ENCODE results near the gene TGM1.
"Not testable (repeated sequence)": the region's sequence is repeated elsewhere in the genome, so short reads cannot be mapped to it uniquely, and the experiment has no call there.

TGM1 gene

GRCh38 chr14:24255438-24255837, 7.5 kb downstream of the TGM1 start:
- Histone ChIP-seq H3K9me3 (ENCODE audit: control insufficient read depth, low read length) (no peaks in the 10 kb centered on the region), H3K9ac (ENCODE audit: low read length) (no peak overlapping the region), H3K36me3 (ENCODE audit: control insufficient read depth, insufficient read depth, low read length) (no peaks in the 10 kb centered on the region), H3K4me3 (ENCODE audit: low read length) (no peak overlapping the region), H3K4me1 (ENCODE audit: control insufficient read depth, insufficient read depth, low read length) (no peaks in the 10 kb centered on the region), H3K27me3 (ENCODE audit: control insufficient read depth, insufficient read depth, low read length) (no peaks in the 10 kb centered on the region)

- Histone ChIP-seq H3K9me3 (ENCODE audit: control insufficient read depth, low read length) (no peaks in the 10 kb centered on the region), H3K36me3 (ENCODE audit: control insufficient read depth, insufficient read depth, low read length) (no peaks in the 10 kb centered on the region), H3K27me3 (ENCODE audit: control insufficient read depth, insufficient read depth, low read length) (no peaks in the 10 kb centered on the region), H3K4me1 (ENCODE audit: control insufficient read depth, insufficient read depth, low read length) (no peaks in the 10 kb centered on the region), H3K4me3 (ENCODE audit: low read length) (no peak overlapping the region), H3K9ac (ENCODE audit: low read length) (no peak overlapping the region)
Observed at GRCh38 chr14:24254630-24255392, 8.2 kb downstream of the TGM1 start.

GRCh38 chr14:24253936-24254335, 9.0 kb downstream of the TGM1 start:
- no peaks in the 10 kb centered on the region for H3K36me3 ChIP-seq (ENCODE audit: control insufficient read depth, insufficient read depth, low read length)
- no peaks in the 10 kb centered on the region for H3K4me1 ChIP-seq (ENCODE audit: control insufficient read depth, insufficient read depth, low read length)
- H3K9me3 ChIP-seq (ENCODE audit: control insufficient read depth, low read length): no peaks in the 10 kb centered on the region
- H3K27me3 ChIP-seq (ENCODE audit: control insufficient read depth, insufficient read depth, low read length): no peaks in the 10 kb centered on the region
- H3K4me3 ChIP-seq (ENCODE audit: low read length): no peak overlapping the region
- H3K9ac ChIP-seq (ENCODE audit: low read length): no peak overlapping the region

GRCh38 chr14:24252289-24253124, 10.5 kb downstream of the TGM1 start:
- Histone ChIP-seq H3K9ac (ENCODE audit: low read length) (no peak overlapping the region), H3K36me3 (ENCODE audit: control insufficient read depth, insufficient read depth, low read length) (no peaks in the 10 kb centered on the region), H3K4me3 (ENCODE audit: low read length) (no peak overlapping the region), H3K27me3 (ENCODE audit: control insufficient read depth, insufficient read depth, low read length) (no peaks in the 10 kb centered on the region), H3K4me1 (ENCODE audit: control insufficient read depth, insufficient read depth, low read length) (no peaks in the 10 kb centered on the region), H3K9me3 (ENCODE audit: control insufficient read depth, low read length) (no peaks in the 10 kb centered on the region)

GRCh38 chr14:24251880-24252288, 11.1 kb downstream of the TGM1 start:
- Histone ChIP-seq H3K9me3 (ENCODE audit: control insufficient read depth, low read length) (no peaks in the 10 kb centered on the region), H3K27me3 (ENCODE audit: control insufficient read depth, insufficient read depth, low read length) (no peaks in the 10 kb centered on the region), H3K4me1 (ENCODE audit: control insufficient read depth, insufficient read depth, low read length) (no peaks in the 10 kb centered on the region), H3K36me3 (ENCODE audit: control insufficient read depth, insufficient read depth, low read length) (no peaks in the 10 kb centered on the region), H3K4me3 (ENCODE audit: low read length) (no peak overlapping the region), H3K9ac (ENCODE audit: low read length) (no peak overlapping the region)

- Histone ChIP-seq H3K27me3 (ENCODE audit: control insufficient read depth, insufficient read depth, low read length) (no peaks in the 10 kb centered on the region), H3K9me3 (ENCODE audit: control insufficient read depth, low read length) (no peaks in the 10 kb centered on the region), H3K36me3 (ENCODE audit: control insufficient read depth, insufficient read depth, low read length) (no peaks in the 10 kb centered on the region), H3K4me1 (ENCODE audit: control insufficient read depth, insufficient read depth, low read length) (peaks cover 4% of the 10 kb centered on the region), H3K9ac (ENCODE audit: low read length) (no peak overlapping the region), H3K4me3 (ENCODE audit: low read length) (no peak overlapping the region)
Observed at GRCh38 chr14:24250354-24250753, 12.6 kb downstream of the TGM1 start.

- no peaks in the 10 kb centered on the region for H3K9me3 ChIP-seq (ENCODE audit: control insufficient read depth, low read length)
- no peaks in the 10 kb centered on the region for H3K27me3 ChIP-seq (ENCODE audit: control insufficient read depth, insufficient read depth, low read length)
- no peaks in the 10 kb centered on the region for H3K36me3 ChIP-seq (ENCODE audit: control insufficient read depth, insufficient read depth, low read length)
- H3K4me3 ChIP-seq (ENCODE audit: low read length): no peak overlapping the region
- no peak overlapping the region for H3K9ac ChIP-seq (ENCODE audit: low read length)
- H3K4me1 ChIP-seq (ENCODE audit: control insufficient read depth, insufficient read depth, low read length): peaks cover 4% of the 10 kb centered on the region
Observed at GRCh38 chr14:24249230-24250021, 13.6 kb downstream of the TGM1 start.

- Histone ChIP-seq H3K36me3 (ENCODE audit: control insufficient read depth, insufficient read depth, low read length) (no peaks in the 10 kb centered on the region), H3K4me1 (ENCODE audit: control insufficient read depth, insufficient read depth, low read length) (peaks cover 13% of the 10 kb centered on the region)
Observed at GRCh38 chr14:24247422-24247821, 15.6 kb downstream of the TGM1 start.

GRCh38 chr14:24246765-24247212, 16.2 kb downstream of the TGM1 start:
- Histone ChIP-seq H3K36me3 (ENCODE audit: control insufficient read depth, insufficient read depth, low read length) (no peaks in the 10 kb centered on the region), H3K27me3 (ENCODE audit: control insufficient read depth, insufficient read depth, low read length) (no peaks in the 10 kb centered on the region), H3K4me1 (ENCODE audit: control insufficient read depth, insufficient read depth, low read length) (peaks cover 14% of the 10 kb centered on the region), H3K9ac (ENCODE audit: low read length) (peak overlapping the region; percentile 2), H3K4me3 (ENCODE audit: low read length) (no peak overlapping the region), H3K9me3 (ENCODE audit: control insufficient read depth, low read length) (no peaks in the 10 kb centered on the region)

More at GRCh38 chr14:24247422-24247821, 15.6 kb downstream of the TGM1 start:
- no peak overlapping the region for H3K4me3 ChIP-seq (ENCODE audit: low read length)
- no peaks in the 10 kb centered on the region for H3K27me3 ChIP-seq (ENCODE audit: control insufficient read depth, insufficient read depth, low read length)
- H3K9me3 ChIP-seq (ENCODE audit: control insufficient read depth, low read length): no peaks in the 10 kb centered on the region
- no peak overlapping the region for H3K9ac ChIP-seq (ENCODE audit: low read length)

GRCh38 chr14:24245350-24245749, 17.6 kb downstream of the TGM1 start:
- peaks cover 25% of the 10 kb centered on the region for H3K4me1 ChIP-seq (ENCODE audit: control insufficient read depth, insufficient read depth, low read length)
- not testable (repeated sequence) for H3K36me3 ChIP-seq (ENCODE audit: control insufficient read depth, insufficient read depth, low read length); H3K27me3 ChIP-seq (ENCODE audit: control insufficient read depth, insufficient read depth, low read length); H3K9ac ChIP-seq (ENCODE audit: low read length); H3K4me3 ChIP-seq (ENCODE audit: low read length); H3K9me3 ChIP-seq (ENCODE audit: control insufficient read depth, low read length)

- Histone ChIP-seq H3K36me3 (ENCODE audit: control insufficient read depth, insufficient read depth, low read length) (peaks cover 6% of the 10 kb centered on the region), H3K4me3 (ENCODE audit: low read length) (peak overlapping the region; percentile 96), H3K27me3 (ENCODE audit: control insufficient read depth, insufficient read depth, low read length) (no peaks in the 10 kb centered on the region), H3K4me1 (ENCODE audit: control insufficient read depth, insufficient read depth, low read length) (peaks cover 30% of the 10 kb centered on the region), H3K9ac (ENCODE audit: low read length) (peak overlapping the region; percentile 97), H3K9me3 (ENCODE audit: control insufficient read depth, low read length) (no peaks in the 10 kb centered on the region)
Observed at GRCh38 chr14:24243336-24243836, 19.6 kb downstream of the TGM1 start.

Measured in mucosa of stomach (tissue), 1 donor.